NCI-H345 treated with DMSO at 0.1 percent for 48 hours (cell line): ENCODE measurements around the gene MAL.
"Not testable (repeated sequence)": the region's sequence is repeated elsewhere in the genome, so short reads cannot be mapped to it uniquely, and the experiment has no call there.

Source experiments
- DNase-seq: peaks from one replicate; lab custom pipeline; 2025; ENCODE audit not compliant: unreplicated experiment; lab: John Stamatoyannopoulos, UW

The MAL gene

GRCh38 chr2:95087379-95087778, 61.9 kb downstream of the MAL start:
- DNase-seq: no peak

- no peak for DNase-seq
These were observed 66.5 kb downstream of the MAL start for GRCh38 chr2:95091885-95092555.

GRCh38 chr2:95098273-95098672, 72.8 kb downstream of the MAL start:
- DNase-seq: not testable (repeated sequence)

GRCh38 chr2:95099910-95100309, 74.4 kb downstream of the MAL start:
- no peak for DNase-seq
